ENCODE measurements around the gene GRIFIN.

GRIFIN gene

GRCh38 chr7:2521952-2522591 lies 45.9 kb upstream of the GRIFIN start:
- TF ChIP-seq CTCF (IDR thresholded peaks at IDR 0.05): no peak
- Histone ChIP-seq H3K4me1 (ENCODE audit: control insufficient read depth in 1 of 2, insufficient read depth in 1 of 2, low read depth in 1 of 2, low read length in 1 of 2) (peaks cover 78 to 81% of the 10 kb centered on the region in 2 experiments), H3K4me3 (ENCODE audit: low read depth in 1 of 2, low read length in 1 of 2) (peak overlapping the region; percentile 67 to 70), H3K36me3 (peaks cover 16% of the 10 kb centered on the region), H3K27ac (peak overlapping the region; percentile 20), H3K9me3 (no peaks in the 10 kb centered on the region), H3K27me3 (peaks cover 65% of the 10 kb centered on the region)

GRCh38 chr7:2521341-2521745 lies 45.1 kb upstream of the GRIFIN start:
- Histone ChIP-seq H3K27ac (no peak overlapping the region), H3K4me1 (ENCODE audit: control insufficient read depth in 1 of 2, insufficient read depth in 1 of 2, low read depth in 1 of 2, low read length in 1 of 2) (peaks cover 71 to 74% of the 10 kb centered on the region in 2 experiments), H3K27me3 (peaks cover 71% of the 10 kb centered on the region), H3K4me3 (ENCODE audit: low read depth in 1 of 2, low read length in 1 of 2) (peak overlapping the region; percentile 67 to 70), H3K36me3 (peaks cover 8% of the 10 kb centered on the region), H3K9me3 (no peaks in the 10 kb centered on the region)
- TF ChIP-seq CTCF (IDR thresholded peaks at IDR 0.05): no peak

DNA sequence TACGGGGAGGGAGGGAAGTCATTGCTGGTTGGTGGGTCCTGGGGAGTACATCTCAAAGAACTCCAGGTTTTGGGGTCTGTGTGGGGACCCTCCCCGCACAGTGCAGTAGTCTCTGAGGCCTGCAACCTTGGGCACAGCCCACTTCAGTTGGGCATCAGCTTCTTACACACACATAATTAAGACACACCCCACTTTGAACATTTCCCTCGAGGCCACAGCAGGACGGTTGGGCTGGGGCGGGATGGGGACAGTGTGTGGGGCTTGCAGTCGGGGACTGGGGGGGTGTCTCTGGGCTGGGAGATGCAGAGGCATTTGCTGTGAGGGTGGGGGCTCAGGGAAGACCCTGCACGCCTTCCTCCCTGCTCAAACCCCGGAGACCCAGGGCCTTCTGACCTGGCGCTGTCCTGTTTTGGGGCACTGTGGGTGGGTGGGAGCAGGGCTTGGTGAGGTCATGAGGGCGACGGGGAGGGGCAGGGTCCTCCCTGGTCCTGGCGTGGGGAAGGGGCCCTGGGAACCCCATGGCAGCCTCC lies 44.6 kb upstream of the GRIFIN start:
- H3K4me1 ChIP-seq (ENCODE audit: control insufficient read depth in 1 of 2, insufficient read depth in 1 of 2, low read depth in 1 of 2, low read length in 1 of 2): peaks cover 66 to 69% of the 10 kb centered on the region in 2 experiments
- peak overlapping the region; percentile 15 for H3K27ac ChIP-seq
- no peaks in the 10 kb centered on the region for H3K9me3 ChIP-seq
- H3K4me3 ChIP-seq (ENCODE audit: low read depth in 1 of 2, low read length in 1 of 2): peak overlapping the region; percentile 67 to 70
- TF ChIP-seq CTCF (IDR thresholded peaks at IDR 0.05): no peak
- H3K27me3 ChIP-seq: peaks cover 71% of the 10 kb centered on the region
- peaks cover 5% of the 10 kb centered on the region for H3K36me3 ChIP-seq

DNA sequence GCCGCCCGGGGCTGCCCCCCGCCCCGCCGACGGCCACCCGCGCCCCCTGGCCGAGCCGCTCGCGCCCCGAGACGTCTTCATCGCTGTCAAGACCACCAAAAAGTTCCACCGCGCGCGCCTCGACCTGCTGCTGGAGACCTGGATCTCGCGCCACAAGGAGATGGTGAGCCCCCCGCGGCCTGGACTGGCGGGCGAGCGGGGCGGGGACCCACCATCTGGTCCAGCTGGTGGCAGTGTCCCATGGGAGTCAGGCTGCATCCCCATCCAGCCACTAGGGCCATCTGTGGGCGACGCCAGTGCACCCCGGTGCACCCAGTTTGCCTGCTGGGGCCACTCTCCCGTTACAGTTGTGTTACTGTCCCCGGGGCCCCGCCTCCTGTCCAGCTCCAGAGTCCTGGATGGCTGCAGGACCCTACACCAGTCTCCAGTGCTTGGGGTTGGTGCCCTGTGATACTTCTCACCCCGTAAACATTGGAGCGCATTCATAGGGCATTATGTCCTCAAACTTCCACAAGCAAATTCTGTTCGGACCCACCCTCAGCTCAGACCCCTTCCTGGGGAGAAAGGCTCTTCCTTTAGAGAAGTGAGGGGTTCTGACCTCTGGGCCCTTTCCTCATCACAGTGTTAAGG lies 44.0 kb upstream of the GRIFIN start:
- H3K4me3 ChIP-seq (ENCODE audit: low read depth in 1 of 2, low read length in 1 of 2): peak overlapping the region; percentile 67 to 70
- H3K4me1 ChIP-seq (ENCODE audit: control insufficient read depth in 1 of 2, insufficient read depth in 1 of 2, low read depth in 1 of 2, low read length in 1 of 2): peaks cover 60 to 63% of the 10 kb centered on the region in 2 experiments
- H3K27ac ChIP-seq: peak overlapping the region; percentile 15
- no peak for TF ChIP-seq CTCF (IDR thresholded peaks at IDR 0.05)
- H3K9me3 ChIP-seq: no peaks in the 10 kb centered on the region
- peaks cover 71% of the 10 kb centered on the region for H3K27me3 ChIP-seq
- peaks cover 2% of the 10 kb centered on the region for H3K36me3 ChIP-seq

- H3K27ac ChIP-seq: peak within 1 kb of the TSS; percentile 60
- H3K36me3 ChIP-seq: no peaks in the 10 kb centered on the region
- peaks cover 71% of the 10 kb centered on the region for H3K27me3 ChIP-seq
- no peaks in the 10 kb centered on the region for H3K9me3 ChIP-seq
- peaks cover 51 to 54% of the 10 kb centered on the region in 2 experiments for H3K4me1 ChIP-seq (ENCODE audit: control insufficient read depth in 1 of 2, insufficient read depth in 1 of 2, low read depth in 1 of 2, low read length in 1 of 2)
- peak within 1 kb of the TSS; percentile 69 to 70 for H3K4me3 ChIP-seq (ENCODE audit: low read depth in 1 of 2, low read length in 1 of 2)
- TF ChIP-seq CTCF (IDR thresholded peaks at IDR 0.05): peak; percentile 51
These were observed 43.1 kb upstream of the GRIFIN start, which contains the start of gene LFNG for GRCh38 chr7:2519119-2519930. Gene LFNG (plus strand): TSS chr7:2519774. CDS start chr7:2519862, 88 bp downstream.

Measured in neutrophil (primary cell).